Hematopoietic multipotent progenitor cell treated with erythropoietin and hydrocortisone succinate and interleukin-3 and kit ligand, for 15 days (in vitro differentiated cells): ENCODE measurements around the gene KDM4F.
"Not testable (repeated sequence)": the region's sequence is repeated elsewhere in the genome, so short reads cannot be mapped to it uniquely, and the experiment has no call there.

ENCODE experiments used
- DNase-seq: peaks from one replicate; pipeline ENCODE4 v3.0.0-alpha.2; 2015; ENCODE audit warnings: low spot score

The KDM4F gene

GRCh38 chr11:95049122-95049521 is at the start of gene KDM4F:
Gene KDM4F, plus strand, starts transcription at chr11:95049422.
- DNase-seq, result not testable (repeated sequence)

GRCh38 chr11:95003716-95004115 is 45.5 kb upstream of the KDM4F start:
- DNase-seq, result no peak

- DNase-seq, result no peak
These were observed 43.6 kb upstream of the KDM4F start for GRCh38 chr11:95005642-95006041.

- DNase-seq, result no peak
These were observed 37.8 kb upstream of the KDM4F start for GRCh38 chr11:95011376-95011775.

GRCh38 chr11:95014184-95014821 is 34.9 kb upstream of the KDM4F start:
- no peak for DNase-seq

- no peak for DNase-seq
These were observed 33.1 kb upstream of the KDM4F start for GRCh38 chr11:95016139-95016538.

- not testable (repeated sequence) for DNase-seq
These were observed 27.8 kb upstream of the KDM4F start for GRCh38 chr11:95021468-95021867.

GRCh38 chr11:95024958-95025357 is 24.3 kb upstream of the KDM4F start, which contains the start of gene KDM4E:
Gene KDM4E, plus strand, starts transcription at chr11:95025258. Its CDS starts 300 bp downstream, at chr11:95025558.
- DNase-seq, result no peak

GRCh38 chr11:95025594-95025993 is 23.6 kb upstream of the KDM4F start:
- DNase-seq, result not testable (repeated sequence)

- no peak for DNase-seq
These were observed 20.9 kb upstream of the KDM4F start for GRCh38 chr11:95028357-95028756.

- no peak for DNase-seq
These were observed 16.2 kb upstream of the KDM4F start for GRCh38 chr11:95033051-95033450.

GRCh38 chr11:95035316-95035715 is 13.9 kb upstream of the KDM4F start:
- no peak for DNase-seq

- DNase-seq, result not testable (repeated sequence)
These were observed 11.7 kb upstream of the KDM4F start for GRCh38 chr11:95037356-95038035.

- DNase-seq, result no peak
These were observed 7.0 kb upstream of the KDM4F start for GRCh38 chr11:95042239-95042638.

GRCh38 chr11:95042906-95043305 is 6.3 kb upstream of the KDM4F start:
- DNase-seq, result no peak

GRCh38 chr11:95044010-95044409 is 5.2 kb upstream of the KDM4F start:
- DNase-seq, result no peak

GRCh38 chr11:95045812-95046211 is 3.4 kb upstream of the KDM4F start:
- DNase-seq, result no peak

GRCh38 chr11:95050595-95051202 is 1.5 kb downstream of the KDM4F start:
- no peak for DNase-seq

- no peak for DNase-seq
These were observed 5.1 kb downstream of the KDM4F start for GRCh38 chr11:95054356-95054755.

GRCh38 chr11:95055283-95055897 is 6.2 kb downstream of the KDM4F start:
- no peak for DNase-seq

GRCh38 chr11:95057959-95058358 is 8.7 kb downstream of the KDM4F start:
- no peak for DNase-seq

GRCh38 chr11:95058621-95059020 is 9.4 kb downstream of the KDM4F start:
- no peak for DNase-seq

- no peak for DNase-seq
These were observed 9.8 kb downstream of the KDM4F start for GRCh38 chr11:95059046-95059445.
